HCT116 (cell line): Measurements from ENCODE around the gene POLR1A. TPM values are rescaled to one million over a fixed set of nuclear protein-coding genes. Genes with fewer than 3 reads are reported as not detected.

ENCODE experiments used
- ATAC-seq: fragments of 200-7000 bp; cut with Tn5 transposase; 2 replicates; pipeline ENCODE4 v1.9.1; 2020; ENCODE audit warnings: mild to moderate bottlenecking, moderate library complexity
- BruUV-seq: library from RNA; stranded (reverse); fragments of 400-500 nt; replicated peaks from 2 replicates; lab custom pipeline; 2021; lab: Mats Ljungman, UMichigan
- CTCF ChIA-PET: fragments of 300-600 bp; sonication (Branson Sonifier 250); formaldehyde crosslinking; loops from one replicate; lab custom pipeline; 2021; ENCODE audit warnings: antibody characterized with exemption; lab: Charles Lee
- POLR2A ChIA-PET: fragments of 300-600, 350-600 bp; sonication (Branson Sonifier 250); formaldehyde crosslinking; loops from one replicate; lab custom pipeline; 2021; ENCODE audit warnings: antibody characterized with exemption; lab: Charles Lee
- RAD21 ChIA-PET, 2 experiments: fragments of 300-600 bp; sonication (Branson Sonifier 250); formaldehyde crosslinking; loops; one replicate each; lab custom pipeline; 2023; ENCODE audit warnings: low total read pairs in 2 of 2; ENCODE audit not compliant: uncharacterized antibody in 2 of 2, unreplicated experiment in 2 of 2, low non-redundant PET in 1 of 2; lab: Charles Lee
- DNase-seq: peaks from one replicate; pipeline ENCODE4 v3.0.0-alpha.2; 2010; ENCODE audit warnings: low read depth, low spot score
- H2AFZ ChIP-seq: fragments of 200-600 bp; shearing (Covaris generic), sonication (generic); 2 replicates; pipeline ENCODE4 v1.6.1; 2017; ENCODE audit warnings: low read depth, mixed run types, mixed read lengths, antibody characterized with exemption, low read length; ENCODE audit not compliant: poor library complexity, severe bottlenecking
- H3K27ac ChIP-seq: 2 replicates; pipeline ENCODE4 v1.5.1; 2012; ENCODE audit warnings: low read depth, low read length
- H3K27me3 ChIP-seq: fragments of 200-600 bp; sonication (generic); 2 replicates; pipeline ENCODE4 v1.6.1; 2016; ENCODE audit warnings: mixed run types, low read length, mixed read lengths; ENCODE audit not compliant: insufficient read depth
- H3K36me3 ChIP-seq, 2 experiments: fragments of 200-500 bp in 1 of 2; fragments of 200-600 bp in 1 of 2; sonication (Bioruptor generic) in 1 of 2; sonication (generic) in 1 of 2; 2 replicates each; pipeline versions ENCODE4 v1.5.1 to v1.6.1; 2014 to 2016; ENCODE audit warnings: low read length in 2 of 2, inconsistent platforms in 1 of 2, mixed read lengths in 1 of 2, mixed run types in 1 of 2; ENCODE audit not compliant: insufficient read depth in 2 of 2, control insufficient read depth in 1 of 2
- H3K4me1 ChIP-seq, 2 experiments: fragments of 200-600 bp in 1 of 2; sonication (generic) in 1 of 2; 2 replicates each; pipeline versions ENCODE4 v1.5.1 to v1.6.1; 2012 to 2017; ENCODE audit warnings: low read length in 2 of 2, inconsistent platforms in 1 of 2, mild to moderate bottlenecking in 1 of 2, mixed read lengths in 1 of 2, mixed run types in 1 of 2, moderate library complexity in 1 of 2; ENCODE audit not compliant: insufficient read depth in 2 of 2, control insufficient read depth in 1 of 2
- H3K4me2 ChIP-seq: fragments of 200-600 bp; sonication (generic); 2 replicates; pipeline ENCODE4 v1.6.1; 2017; ENCODE audit warnings: mixed run types, low read length, mixed read lengths
- H3K4me3 ChIP-seq, 2 experiments: fragments of 200-600 bp in 1 of 2; sonication (generic) in 1 of 2; replicated peaks in 1 of 2; 2 replicates each; pipeline ENCODE4 v1.5.1; 2011 to 2016; ENCODE audit warnings: low read length in 2 of 2, control low read depth in 1 of 2, low read depth in 1 of 2, mild to moderate bottlenecking in 1 of 2, mixed read lengths in 1 of 2, mixed run types in 1 of 2
- H3K79me2 ChIP-seq: fragments of 200-600 bp; sonication (generic); 2 replicates; pipeline ENCODE4 v1.6.1; 2017; ENCODE audit warnings: mild to moderate bottlenecking, mixed run types, low read length, moderate library complexity, mixed read lengths; ENCODE audit not compliant: insufficient read depth
- H3K9ac ChIP-seq: fragments of 200-600 bp; sonication (generic); 2 replicates; pipeline ENCODE4 v1.6.1; 2016; ENCODE audit warnings: low read length, mixed read lengths
- H3K9me2 ChIP-seq: fragments of 200-600 bp; sonication (generic), shearing (Covaris generic); 2 replicates; pipeline ENCODE4 v1.6.1; 2017; ENCODE audit warnings: mixed run types, mild to moderate bottlenecking, moderate library complexity; ENCODE audit not compliant: insufficient read depth
- H3K9me3 ChIP-seq, 2 experiments: fragments of 200-500 bp in 1 of 2; fragments of 200-600 bp in 1 of 2; sonication (Bioruptor generic) in 1 of 2; sonication (generic) in 1 of 2; 2 replicates each; pipeline ENCODE4 v1.6.1; 2014 to 2017; ENCODE audit warnings: low read length in 2 of 2, mixed read lengths in 2 of 2, inconsistent platforms in 1 of 2, low read depth in 1 of 2, mild to moderate bottlenecking in 1 of 2, mixed run types in 1 of 2, moderate library complexity in 1 of 2; ENCODE audit not compliant: control insufficient read depth in 1 of 2, insufficient read depth in 1 of 2
- H4K20me1 ChIP-seq: fragments of 200-600 bp; sonication (generic), shearing (Covaris generic); 2 replicates; pipeline ENCODE4 v1.6.1; 2017; ENCODE audit warnings: mixed run types, mild to moderate bottlenecking, moderate library complexity; ENCODE audit not compliant: insufficient read depth
- FOSL1 ChIP-seq: IDR thresholded peaks from 2 replicates; pipeline ENCODE4 v1.6.1; 2012; ENCODE audit warnings: low read depth
- SP1 ChIP-seq: IDR thresholded peaks from 2 replicates; pipeline ENCODE4 v1.6.1; 2012; ENCODE audit warnings: low read depth
- TCF7L2 ChIP-seq: IDR thresholded peaks from 2 replicates; pipeline ENCODE4 v1.7.0; 2011; ENCODE audit warnings: borderline replicate concordance, inconsistent platforms; ENCODE audit not compliant: insufficient read depth, insufficient read length; ENCODE audit errors: extremely low read depth
- intact Hi-C: fragments of 100-400 bp; cut with micrococcal nuclease; formaldehyde crosslinking; loops from 2 replicates; pipeline ENCODE4 v1.10.0; 2022
- total RNA-seq: library from RNA; stranded (reverse); gene quantifications from one replicate; pipeline ENCODE4 v1.2.1, GENCODE V29; 2021; ENCODE audit not compliant: unreplicated experiment
- TF ChIP-seq, protein P1 (sequence below): IDR thresholded peaks from 2 replicates; pipeline ENCODE4 v1.6.1; 2012
- TF ChIP-seq, protein P2 (sequence below): IDR thresholded peaks from 2 replicates; pipeline ENCODE4 v1.6.1; 2011; ENCODE audit warnings: mild to moderate bottlenecking, low read length, moderate library complexity; ENCODE audit not compliant: insufficient replicate concordance; ENCODE audit errors: extremely low read depth
- TF ChIP-seq, protein P3 (sequence below), 3 experiments: fragments of 200-600 bp in 1 of 3; sonication (generic) in 1 of 3; IDR thresholded peaks in 2 of 3; conservative IDR thresholded peaks in 1 of 3; 2 replicates each; pipeline ENCODE4 v1.5.1; 2012 to 2017; ENCODE audit warnings: low read depth in 2 of 3, low read length in 2 of 3, antibody characterized with exemption in 1 of 3, borderline replicate concordance in 1 of 3, control low read depth in 1 of 3, mild to moderate bottlenecking in 1 of 3, mixed read lengths in 1 of 3, mixed run types in 1 of 3, moderate library complexity in 1 of 3; ENCODE audit not compliant: insufficient read depth in 1 of 3

The POLR1A gene
- total RNA-seq, 1 experiment from 2014 or later, result 46.6 TPM

DNA sequence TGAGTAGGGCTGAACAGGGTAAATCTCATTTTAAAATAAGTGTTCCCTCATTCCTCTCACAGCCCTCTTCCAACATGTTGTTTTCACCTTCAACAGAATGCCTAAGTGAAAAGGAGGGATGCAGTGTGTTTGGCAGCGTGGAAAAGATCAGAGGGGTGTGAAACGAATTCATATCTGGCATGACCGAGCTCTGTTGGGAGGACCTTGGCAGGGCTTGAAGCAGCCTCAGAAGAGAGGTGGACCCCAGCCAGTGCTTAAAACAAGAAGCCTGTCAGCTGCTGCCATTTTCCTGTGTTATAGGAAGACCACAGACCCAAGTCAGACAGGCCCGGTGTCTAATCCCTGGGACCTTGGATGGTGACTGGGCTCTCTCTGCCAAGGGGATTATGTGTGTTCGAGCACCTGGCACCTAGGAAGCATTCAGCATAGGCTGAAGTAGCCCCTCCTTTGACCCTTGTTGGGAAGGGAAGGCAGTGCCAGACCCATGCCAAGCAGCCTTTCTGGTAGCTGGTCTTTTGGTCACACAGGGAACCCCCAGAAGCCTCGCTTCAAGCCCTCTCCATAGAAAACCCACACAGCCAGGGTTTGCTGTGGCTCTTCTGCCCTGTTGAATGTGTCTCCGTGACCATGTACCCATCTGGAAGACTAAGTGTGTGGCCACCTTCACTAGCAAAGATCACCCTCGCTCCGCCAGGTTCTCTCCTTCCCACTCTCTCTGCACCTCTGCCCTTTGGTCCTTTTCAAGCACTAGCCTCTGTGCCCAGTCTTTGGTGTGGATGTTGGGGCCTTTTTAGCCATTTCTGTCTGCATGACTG lies 129.4 kb downstream of the POLR1A start:
- Histone ChIP-seq H3K9me3 (peaks cover 0 to 7% of the 10 kb centered on the region in 2 experiments; a peak in 1 of 4 replicates), H4K20me1 (no peaks in the 10 kb centered on the region), H3K27me3 (no peaks in the 10 kb centered on the region), H3K4me1 (peaks cover 0 to 3% of the 10 kb centered on the region in 2 experiments; a peak in 1 of 4 replicates), H3K36me3 (no peaks in the 10 kb centered on the region), H3K4me3 (no peak overlapping the region), H3K27ac (no peak overlapping the region), H3K9me2 (no peaks in the 10 kb centered on the region), H3K79me2 (no peaks in the 10 kb centered on the region), H3K9ac (no peak overlapping the region), H3K4me2 (no peak overlapping the region), H2AFZ (no peak overlapping the region)
- TF ChIP-seq FOSL1 (no peak), SP1 (no peak), TCF7L2 (no peak)
- TF ChIP-seq, protein P1, sequence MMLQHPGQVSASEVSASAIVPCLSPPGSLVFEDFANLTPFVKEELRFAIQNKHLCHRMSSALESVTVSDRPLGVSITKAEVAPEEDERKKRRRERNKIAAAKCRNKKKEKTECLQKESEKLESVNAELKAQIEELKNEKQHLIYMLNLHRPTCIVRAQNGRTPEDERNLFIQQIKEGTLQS, result no peak
- TF ChIP-seq, protein P2, sequence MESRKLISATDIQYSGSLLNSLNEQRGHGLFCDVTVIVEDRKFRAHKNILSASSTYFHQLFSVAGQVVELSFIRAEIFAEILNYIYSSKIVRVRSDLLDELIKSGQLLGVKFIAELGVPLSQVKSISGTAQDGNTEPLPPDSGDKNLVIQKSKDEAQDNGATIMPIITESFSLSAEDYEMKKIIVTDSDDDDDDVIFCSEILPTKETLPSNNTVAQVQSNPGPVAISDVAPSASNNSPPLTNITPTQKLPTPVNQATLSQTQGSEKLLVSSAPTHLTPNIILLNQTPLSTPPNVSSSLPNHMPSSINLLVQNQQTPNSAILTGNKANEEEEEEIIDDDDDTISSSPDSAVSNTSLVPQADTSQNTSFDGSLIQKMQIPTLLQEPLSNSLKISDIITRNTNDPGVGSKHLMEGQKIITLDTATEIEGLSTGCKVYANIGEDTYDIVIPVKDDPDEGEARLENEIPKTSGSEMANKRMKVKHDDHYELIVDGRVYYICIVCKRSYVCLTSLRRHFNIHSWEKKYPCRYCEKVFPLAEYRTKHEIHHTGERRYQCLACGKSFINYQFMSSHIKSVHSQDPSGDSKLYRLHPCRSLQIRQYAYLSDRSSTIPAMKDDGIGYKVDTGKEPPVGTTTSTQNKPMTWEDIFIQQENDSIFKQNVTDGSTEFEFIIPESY, result no peak
- TF ChIP-seq, protein P3, sequence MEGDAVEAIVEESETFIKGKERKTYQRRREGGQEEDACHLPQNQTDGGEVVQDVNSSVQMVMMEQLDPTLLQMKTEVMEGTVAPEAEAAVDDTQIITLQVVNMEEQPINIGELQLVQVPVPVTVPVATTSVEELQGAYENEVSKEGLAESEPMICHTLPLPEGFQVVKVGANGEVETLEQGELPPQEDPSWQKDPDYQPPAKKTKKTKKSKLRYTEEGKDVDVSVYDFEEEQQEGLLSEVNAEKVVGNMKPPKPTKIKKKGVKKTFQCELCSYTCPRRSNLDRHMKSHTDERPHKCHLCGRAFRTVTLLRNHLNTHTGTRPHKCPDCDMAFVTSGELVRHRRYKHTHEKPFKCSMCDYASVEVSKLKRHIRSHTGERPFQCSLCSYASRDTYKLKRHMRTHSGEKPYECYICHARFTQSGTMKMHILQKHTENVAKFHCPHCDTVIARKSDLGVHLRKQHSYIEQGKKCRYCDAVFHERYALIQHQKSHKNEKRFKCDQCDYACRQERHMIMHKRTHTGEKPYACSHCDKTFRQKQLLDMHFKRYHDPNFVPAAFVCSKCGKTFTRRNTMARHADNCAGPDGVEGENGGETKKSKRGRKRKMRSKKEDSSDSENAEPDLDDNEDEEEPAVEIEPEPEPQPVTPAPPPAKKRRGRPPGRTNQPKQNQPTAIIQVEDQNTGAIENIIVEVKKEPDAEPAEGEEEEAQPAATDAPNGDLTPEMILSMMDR (IDR thresholded peaks at IDR 0.05 in 2 of 3, conservative IDR thresholded peaks at IDR 0.05 in 1 of 3; ENCODE audit: borderline replicate concordance in 1 of 3, insufficient read depth in 1 of 3, low read depth in 2 of 3, low read length in 2 of 3), result no peak
- ChIA-PET POLR2A (no interaction called here), RAD21 (no interaction called here), CTCF (no interaction called here)
- DNase-seq, result no peak
- no TSS peak for BruUV-seq
- no peak for ATAC-seq
- intact Hi-C loops, result no loop called here
